Measurements from ENCODE around the gene PITPNC1. TPM values are rescaled to one million over a fixed set of nuclear protein-coding genes. Genes with fewer than 3 reads are reported as not detected.

Gene PITPNC1
- total RNA-seq, 1 experiment from 2014 or later: 6.9 TPM

DNA sequence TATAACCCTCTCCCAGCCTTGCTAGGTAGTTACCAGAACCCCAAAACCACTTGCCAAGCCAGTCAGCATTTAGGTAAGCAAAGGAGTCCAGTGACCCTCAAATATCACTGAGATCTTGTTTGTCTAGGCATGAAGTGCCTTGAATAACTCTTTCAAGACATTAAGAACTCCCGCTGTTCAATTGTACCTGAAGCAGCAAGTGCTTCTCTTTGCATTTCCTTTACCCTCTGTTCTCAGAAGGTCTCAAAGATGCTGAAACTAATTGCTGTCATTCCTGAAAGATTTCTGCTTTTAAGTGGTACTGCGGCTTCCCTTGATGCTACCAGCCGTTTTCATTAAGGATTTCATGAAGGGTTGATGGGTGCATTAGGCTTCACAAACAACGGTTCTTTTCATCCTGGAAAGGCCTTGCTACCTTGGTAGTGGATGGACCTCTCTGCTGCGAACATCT lies 142.7 kb downstream of the PITPNC1 start:
- CTCF ChIA-PET: interaction anchor here (0.6 kb wide), 1 partner anchor 568 kb away, joined by 3 read pairs; no protein-coding TSS in a partner anchor
- DNase-seq: no peak
- Mint-ChIP-seq H3K27me3 (ENCODE audit: unreplicated experiment) (peaks cover 7% of the 10 kb centered on the region), H3K27ac (ENCODE audit: unreplicated experiment) (no peak overlapping the region), H3K36me3 (ENCODE audit: insufficient read depth, unreplicated experiment) (no peaks in the 10 kb centered on the region), H3K4me3 (ENCODE audit: low read depth, unreplicated experiment) (no peak overlapping the region), H3K4me1 (ENCODE audit: low read depth, unreplicated experiment) (no peaks in the 10 kb centered on the region), H3K9me3 (ENCODE audit: low read depth, unreplicated experiment) (no peaks in the 10 kb centered on the region)
- TF ChIP-seq, protein P1, sequence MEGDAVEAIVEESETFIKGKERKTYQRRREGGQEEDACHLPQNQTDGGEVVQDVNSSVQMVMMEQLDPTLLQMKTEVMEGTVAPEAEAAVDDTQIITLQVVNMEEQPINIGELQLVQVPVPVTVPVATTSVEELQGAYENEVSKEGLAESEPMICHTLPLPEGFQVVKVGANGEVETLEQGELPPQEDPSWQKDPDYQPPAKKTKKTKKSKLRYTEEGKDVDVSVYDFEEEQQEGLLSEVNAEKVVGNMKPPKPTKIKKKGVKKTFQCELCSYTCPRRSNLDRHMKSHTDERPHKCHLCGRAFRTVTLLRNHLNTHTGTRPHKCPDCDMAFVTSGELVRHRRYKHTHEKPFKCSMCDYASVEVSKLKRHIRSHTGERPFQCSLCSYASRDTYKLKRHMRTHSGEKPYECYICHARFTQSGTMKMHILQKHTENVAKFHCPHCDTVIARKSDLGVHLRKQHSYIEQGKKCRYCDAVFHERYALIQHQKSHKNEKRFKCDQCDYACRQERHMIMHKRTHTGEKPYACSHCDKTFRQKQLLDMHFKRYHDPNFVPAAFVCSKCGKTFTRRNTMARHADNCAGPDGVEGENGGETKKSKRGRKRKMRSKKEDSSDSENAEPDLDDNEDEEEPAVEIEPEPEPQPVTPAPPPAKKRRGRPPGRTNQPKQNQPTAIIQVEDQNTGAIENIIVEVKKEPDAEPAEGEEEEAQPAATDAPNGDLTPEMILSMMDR (IDR thresholded peaks at IDR 0.05; ENCODE audit: unreplicated experiment): no peak
- no TSS peak for BruUV-seq (replicated peaks)
- intact Hi-C loops (cut with micrococcal nuclease; ENCODE audit: unreplicated experiment): loop anchor here (10.0 kb wide), 1 partner anchor 85 kb away; no protein-coding TSS in a partner anchor

DNA sequence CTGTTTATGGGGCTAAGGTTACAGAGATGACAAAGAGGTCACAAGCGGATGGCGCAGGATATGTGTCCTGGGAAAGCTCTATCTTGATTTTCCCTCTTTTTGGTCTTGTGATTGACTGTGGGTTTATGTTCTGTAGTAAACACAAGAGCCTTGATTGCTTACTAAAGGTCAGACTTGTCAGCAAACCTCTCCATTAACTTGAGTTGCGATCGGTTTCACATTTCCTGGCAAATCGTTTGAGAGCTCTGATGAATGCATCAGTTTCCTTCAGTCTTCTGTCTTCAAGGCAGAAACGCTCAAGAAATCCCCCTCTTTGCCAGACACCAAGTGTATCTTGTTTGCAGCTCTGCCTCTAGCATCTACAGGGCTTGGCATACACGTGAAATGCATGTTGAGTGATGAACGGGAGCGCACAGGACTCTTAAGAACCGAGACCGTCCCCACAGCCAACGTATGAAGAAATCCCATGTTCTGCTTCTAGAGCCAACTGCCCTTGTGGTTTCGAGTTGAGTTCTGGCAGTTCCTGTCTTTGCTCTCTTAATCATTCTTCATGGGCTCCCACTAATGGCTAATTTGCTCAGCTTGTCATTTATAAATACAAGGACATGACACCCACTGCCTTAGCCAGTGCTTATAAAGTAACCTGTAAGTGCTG lies 143.3 kb downstream of the PITPNC1 start:
- H3K27ac Mint-ChIP-seq (ENCODE audit: unreplicated experiment): no peak overlapping the region
- H3K9me3 Mint-ChIP-seq (ENCODE audit: low read depth, unreplicated experiment): no peaks in the 10 kb centered on the region
- intact Hi-C loops (cut with micrococcal nuclease; ENCODE audit: unreplicated experiment): loop anchor here (10.0 kb wide), 1 partner anchor 84 kb away; no protein-coding TSS in a partner anchor
- no peak for DNase-seq
- H3K27me3 Mint-ChIP-seq (ENCODE audit: unreplicated experiment): peaks cover 7% of the 10 kb centered on the region
- CTCF ChIA-PET: no interaction called here
- no peaks in the 10 kb centered on the region for H3K36me3 Mint-ChIP-seq (ENCODE audit: insufficient read depth, unreplicated experiment)
- H3K4me3 Mint-ChIP-seq (ENCODE audit: low read depth, unreplicated experiment): no peak overlapping the region
- no TSS peak for BruUV-seq (replicated peaks)
- TF ChIP-seq, protein P1 (IDR thresholded peaks at IDR 0.05; ENCODE audit: unreplicated experiment): no peak
- no peaks in the 10 kb centered on the region for H3K4me1 Mint-ChIP-seq (ENCODE audit: low read depth, unreplicated experiment)

DNA sequence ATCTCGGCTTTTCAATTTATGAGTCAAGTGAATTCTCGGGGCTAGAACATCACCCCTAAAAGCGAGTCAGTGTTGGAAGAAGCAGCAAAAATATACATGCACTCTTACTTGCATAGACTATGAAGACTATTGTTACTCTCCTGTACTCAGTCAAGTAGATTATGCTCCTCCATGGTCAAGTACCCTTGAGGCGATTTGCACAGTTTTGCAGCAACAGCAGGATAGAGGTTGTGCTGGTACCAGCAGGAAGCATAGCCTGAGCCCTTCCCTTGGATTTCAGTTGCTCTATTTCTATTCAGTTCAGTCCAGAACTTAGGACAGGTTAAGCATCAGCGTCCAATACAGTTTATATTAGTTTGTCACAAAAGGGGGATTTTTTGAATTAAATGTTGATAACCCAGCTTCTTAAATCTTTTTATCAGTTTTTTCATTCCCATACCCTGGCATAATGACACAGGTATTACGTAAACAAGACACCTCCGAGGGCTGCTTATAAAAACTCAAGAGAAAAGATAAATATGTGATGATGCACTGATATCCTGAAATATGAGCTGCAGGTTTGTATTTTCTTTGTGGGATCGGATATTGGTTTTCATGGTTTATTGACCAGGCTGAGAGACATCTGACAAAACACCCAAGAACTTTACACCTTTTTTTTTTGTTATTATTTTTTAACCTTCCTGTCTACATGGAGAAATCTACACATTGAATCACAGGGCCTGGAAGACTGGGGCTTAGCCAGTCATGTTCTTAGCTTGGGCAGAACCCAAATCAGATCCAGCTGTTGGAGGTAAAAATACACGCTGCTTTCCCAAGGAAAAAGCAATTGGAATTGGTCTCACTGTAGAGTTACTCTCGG lies 144.1 kb downstream of the PITPNC1 start:
- DNase-seq: no peak
- no peaks in the 10 kb centered on the region for H3K4me1 Mint-ChIP-seq (ENCODE audit: low read depth, unreplicated experiment)
- H3K36me3 Mint-ChIP-seq (ENCODE audit: insufficient read depth, unreplicated experiment): no peaks in the 10 kb centered on the region
- peaks cover 7% of the 10 kb centered on the region for H3K27me3 Mint-ChIP-seq (ENCODE audit: unreplicated experiment)
- no TSS peak for BruUV-seq (replicated peaks)
- H3K4me3 Mint-ChIP-seq (ENCODE audit: low read depth, unreplicated experiment): no peak overlapping the region
- H3K9me3 Mint-ChIP-seq (ENCODE audit: low read depth, unreplicated experiment): no peaks in the 10 kb centered on the region
- H3K27ac Mint-ChIP-seq (ENCODE audit: unreplicated experiment): no peak overlapping the region
- intact Hi-C loops (cut with micrococcal nuclease; ENCODE audit: unreplicated experiment): loop anchor here (10.0 kb wide), 1 partner anchor 84 kb away; no protein-coding TSS in a partner anchor
- CTCF ChIA-PET: no interaction called here
- TF ChIP-seq, protein P1 (IDR thresholded peaks at IDR 0.05; ENCODE audit: unreplicated experiment): no peak

DNA sequence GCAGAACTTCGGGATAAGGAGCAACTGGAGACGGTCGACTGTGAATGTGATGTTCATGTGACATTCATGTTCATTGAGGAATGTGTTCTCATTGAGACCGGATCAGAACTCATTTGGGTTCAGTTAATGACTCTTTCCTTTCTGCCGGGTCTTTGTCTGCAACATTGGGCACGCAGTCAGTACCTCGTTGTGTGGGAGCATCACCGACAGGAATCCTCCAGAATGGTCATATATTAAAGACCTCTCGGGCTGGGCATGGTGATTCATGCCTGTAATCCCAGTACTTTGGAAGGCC lies 144.6 kb downstream of the PITPNC1 start:
- BruUV-seq (replicated peaks): no TSS peak
- CTCF ChIA-PET: no interaction called here
- Mint-ChIP-seq H3K36me3 (ENCODE audit: insufficient read depth, unreplicated experiment) (no peaks in the 10 kb centered on the region), H3K4me1 (ENCODE audit: low read depth, unreplicated experiment) (no peaks in the 10 kb centered on the region), H3K27me3 (ENCODE audit: unreplicated experiment) (peaks cover 7% of the 10 kb centered on the region), H3K4me3 (ENCODE audit: low read depth, unreplicated experiment) (no peak overlapping the region), H3K9me3 (ENCODE audit: low read depth, unreplicated experiment) (no peaks in the 10 kb centered on the region), H3K27ac (ENCODE audit: unreplicated experiment) (no peak overlapping the region)
- intact Hi-C loops (cut with micrococcal nuclease; ENCODE audit: unreplicated experiment): loop anchor here (10.0 kb wide), 1 partner anchor 83 kb away; no protein-coding TSS in a partner anchor
- TF ChIP-seq, protein P1 (IDR thresholded peaks at IDR 0.05; ENCODE audit: unreplicated experiment): no peak
- no peak for DNase-seq

Measured in Calu3 (cell line).